HEK293 (cell line): ENCODE data around the gene C1QL1.

ENCODE experiments used
- CTCF ChIA-PET: fragments of 350-600 bp; formaldehyde crosslinking; extraction: SDS; loops from one replicate; lab custom pipeline; 2021; ENCODE audit warnings: antibody characterized with exemption; lab: Yijun Ruan, JAX
- POLR2A ChIA-PET: fragments of 300-600 bp; formaldehyde crosslinking; extraction: SDS; loops from one replicate; lab custom pipeline; 2020; ENCODE audit warnings: antibody characterized with exemption, inconsistent platforms; lab: Yijun Ruan, JAX
- H3K27ac ChIP-seq: fragments of 200-500 bp; sonication (Bioruptor generic); 2 replicates; pipeline ENCODE4 v1.5.1; 2014; ENCODE audit warnings: low read depth, low read length, control low read depth, inconsistent platforms; ENCODE audit errors: extremely low read depth
- H3K36me3 ChIP-seq, 2 experiments: fragments of 200-500 bp in 1 of 2; sonication (Bioruptor generic) in 1 of 2; 1 replicate in 1 of 2; 2 replicates in 1 of 2; pipeline ENCODE4 v1.5.1; 2014 to 2017; ENCODE audit warnings: inconsistent platforms in 2 of 2, low read length in 2 of 2; ENCODE audit not compliant: control insufficient read depth in 2 of 2, insufficient read depth in 1 of 2
- H3K4me1 ChIP-seq: fragments of 200-500 bp; sonication (Bioruptor generic); 2 replicates; pipeline ENCODE4 v1.5.1; 2014; ENCODE audit warnings: mild to moderate bottlenecking, low read length, inconsistent platforms; ENCODE audit not compliant: control insufficient read depth, insufficient read depth
- H3K4me3 ChIP-seq: 2 replicates; pipeline ENCODE4 v1.5.1; 2011; ENCODE audit warnings: low read depth, mild to moderate bottlenecking, control low read depth, low read length, moderate library complexity
- H3K9me3 ChIP-seq: fragments of 200-500 bp; sonication (Bioruptor generic); 2 replicates; pipeline ENCODE4 v1.5.1; 2014; ENCODE audit warnings: low read depth, low read length, inconsistent platforms; ENCODE audit not compliant: control insufficient read depth, insufficient read depth
- BCL11B ChIP-seq: fragments of 450-650 bp; formaldehyde crosslinking; IDR thresholded peaks from 2 replicates; pipeline ENCODE4 v1.5.1; 2016; ENCODE audit warnings: low read depth, missing biosample characterization, missing genetic modification characterization
- EGR2 ChIP-seq: fragments of 450-650 bp; formaldehyde crosslinking; IDR thresholded peaks from 2 replicates; pipeline ENCODE4 v1.5.1; 2016; ENCODE audit warnings: low read depth, missing biosample characterization, missing genetic modification characterization
- ELK4 ChIP-seq: IDR thresholded peaks from 2 replicates; pipeline ENCODE4 v1.6.1; 2011; ENCODE audit warnings: mild to moderate bottlenecking, low read depth, low read length, borderline replicate concordance
- GLI2 ChIP-seq: fragments of 450-650 bp; formaldehyde crosslinking; IDR thresholded peaks from 2 replicates; pipeline ENCODE4; 2017; ENCODE audit warnings: missing biosample characterization, missing genetic modification characterization, low read depth, borderline replicate concordance
- HOXC10 ChIP-seq: sonication (generic); formaldehyde crosslinking; IDR thresholded peaks from 2 replicates; pipeline ENCODE4 v1.8.1; 2023; ENCODE audit warnings: mild to moderate bottlenecking, missing genetic modification reagents
- KLF9 ChIP-seq: fragments of 450-650 bp; formaldehyde crosslinking; IDR thresholded peaks from 2 replicates; pipeline ENCODE4 v1.5.1; 2016; ENCODE audit warnings: missing biosample characterization, missing genetic modification characterization, low read depth
- PATZ1 ChIP-seq: fragments of 450-650 bp; formaldehyde crosslinking; IDR thresholded peaks from 2 replicates; pipeline ENCODE4 v1.5.1; 2016; ENCODE audit warnings: missing biosample characterization, missing genetic modification characterization
- SALL2 ChIP-seq: fragments of 450-650 bp; formaldehyde crosslinking; IDR thresholded peaks from 2 replicates; pipeline ENCODE4 v1.5.0; 2017; ENCODE audit warnings: missing biosample characterization, mild to moderate bottlenecking, missing genetic modification characterization, borderline replicate concordance
- ZBTB20 ChIP-seq: fragments of 450-650 bp; formaldehyde crosslinking; IDR thresholded peaks from 2 replicates; pipeline ENCODE4 v1.5.1; 2016; ENCODE audit warnings: missing biosample characterization, missing genetic modification characterization
- ZNF146 ChIP-seq: fragments of 450-650 bp; formaldehyde crosslinking; IDR thresholded peaks from 2 replicates; pipeline ENCODE4 v1.5.1; 2016; ENCODE audit warnings: missing biosample characterization, missing genetic modification characterization
- ZNF148 ChIP-seq: fragments of 450-650 bp; formaldehyde crosslinking; IDR thresholded peaks from 2 replicates; pipeline ENCODE4 v1.5.0; 2017; ENCODE audit warnings: missing biosample characterization, missing genetic modification characterization, borderline replicate concordance
- ZNF157 ChIP-seq: fragments of 450-650 bp; formaldehyde crosslinking; IDR thresholded peaks from 2 replicates; pipeline ENCODE4 v1.5.1; 2016; ENCODE audit warnings: missing biosample characterization, missing genetic modification characterization
- ZNF174 ChIP-seq: fragments of 450-650 bp; formaldehyde crosslinking; IDR thresholded peaks from 2 replicates; pipeline ENCODE4 v1.5.0; 2017; ENCODE audit warnings: missing biosample characterization, mild to moderate bottlenecking, missing genetic modification characterization
- ZNF175 ChIP-seq: fragments of 450-650 bp; formaldehyde crosslinking; IDR thresholded peaks from 2 replicates; pipeline ENCODE4 v1.5.1; 2016; ENCODE audit warnings: missing biosample characterization, missing genetic modification characterization
- ZNF292 ChIP-seq: fragments of 450-650 bp; formaldehyde crosslinking; IDR thresholded peaks from 2 replicates; pipeline ENCODE4 v1.5.1; 2016; ENCODE audit warnings: low read depth, missing biosample characterization, missing genetic modification characterization, borderline replicate concordance
- ZNF311 ChIP-seq: fragments of 450-650 bp; formaldehyde crosslinking; IDR thresholded peaks from 2 replicates; pipeline ENCODE4 v1.5.1; 2017; ENCODE audit warnings: missing biosample characterization, missing genetic modification characterization, borderline replicate concordance
- ZNF341 ChIP-seq: fragments of 450-650 bp; formaldehyde crosslinking; IDR thresholded peaks from 2 replicates; pipeline ENCODE4; 2016; ENCODE audit warnings: low read depth, missing biosample characterization, missing genetic modification characterization
- ZNF391 ChIP-seq: fragments of 450-650 bp; formaldehyde crosslinking; IDR thresholded peaks from 2 replicates; pipeline ENCODE4 v1.5.1; 2016; ENCODE audit warnings: low read depth, missing biosample characterization, missing genetic modification characterization, borderline replicate concordance
- ZNF629 ChIP-seq: fragments of 450-650 bp; formaldehyde crosslinking; IDR thresholded peaks from 2 replicates; pipeline ENCODE4 v1.5.1; 2017; ENCODE audit warnings: missing biosample characterization, missing genetic modification characterization
- ZNF658 ChIP-seq: fragments of 450-650 bp; formaldehyde crosslinking; IDR thresholded peaks from 2 replicates; pipeline ENCODE4; 2016; ENCODE audit warnings: missing biosample characterization, missing genetic modification characterization
- ZNF664 ChIP-seq: fragments of 450-650 bp; formaldehyde crosslinking; IDR thresholded peaks from 2 replicates; pipeline ENCODE4 v1.5.1; 2016; ENCODE audit warnings: missing biosample characterization, missing genetic modification characterization
- TF ChIP-seq, protein P1 (sequence below): fragments of 450-650 bp; formaldehyde crosslinking; IDR thresholded peaks from 2 replicates; pipeline ENCODE4 v1.5.1; 2017; ENCODE audit warnings: missing biosample characterization, missing genetic modification characterization

C1QL1 gene

DNA sequence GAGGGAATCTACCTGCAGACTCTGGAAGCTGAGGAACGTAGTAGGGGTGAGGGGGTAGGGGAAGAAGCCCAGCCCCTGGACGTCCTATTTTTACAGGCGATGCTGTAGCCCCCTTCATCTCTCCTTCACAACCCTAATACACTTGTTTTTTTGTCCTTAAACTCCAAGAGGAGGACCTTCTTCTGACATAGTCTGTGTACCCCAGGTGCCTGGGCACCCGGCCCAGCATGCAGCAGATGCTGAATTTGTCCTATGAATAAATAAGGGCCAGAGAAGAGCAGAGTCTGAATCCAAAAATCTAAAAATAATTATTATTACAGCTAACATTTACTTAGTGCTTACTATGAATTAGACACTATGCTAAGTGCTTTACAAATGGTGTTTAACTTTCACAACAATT lies 25.6 kb downstream of the C1QL1 start:
- TF ChIP-seq, protein P1, sequence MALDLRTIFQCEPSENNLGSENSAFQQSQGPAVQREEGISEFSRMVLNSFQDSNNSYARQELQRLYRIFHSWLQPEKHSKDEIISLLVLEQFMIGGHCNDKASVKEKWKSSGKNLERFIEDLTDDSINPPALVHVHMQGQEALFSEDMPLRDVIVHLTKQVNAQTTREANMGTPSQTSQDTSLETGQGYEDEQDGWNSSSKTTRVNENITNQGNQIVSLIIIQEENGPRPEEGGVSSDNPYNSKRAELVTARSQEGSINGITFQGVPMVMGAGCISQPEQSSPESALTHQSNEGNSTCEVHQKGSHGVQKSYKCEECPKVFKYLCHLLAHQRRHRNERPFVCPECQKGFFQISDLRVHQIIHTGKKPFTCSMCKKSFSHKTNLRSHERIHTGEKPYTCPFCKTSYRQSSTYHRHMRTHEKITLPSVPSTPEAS (tag by site-specific recombination): no peak
- no peak for TF ChIP-seq ZNF146 (tag by site-specific recombination)
- CTCF ChIA-PET: interaction anchor here (0.6 to 8.1 kb wide), 4 partner anchors 12 to 78 kb away, joined by 3 to 39 read pairs (median 19); no protein-coding TSS in a partner anchor
- Histone ChIP-seq H3K9me3 (no peaks in the 10 kb centered on the region), H3K4me1 (peaks cover 4% of the 10 kb centered on the region; the same call in 1 of the 2 replicates), H3K4me3 (no peak overlapping the region), H3K36me3 (peaks cover 44 to 63% of the 10 kb centered on the region in 2 experiments), H3K27ac (peak overlapping the region; percentile 43)
- POLR2A ChIA-PET: interaction anchor here (0.7 to 1.4 kb wide), 2 partner anchors 16 to 167 kb away, joined by 3 to 4 read pairs; no protein-coding TSS in a partner anchor

- H3K4me3 ChIP-seq: no peak overlapping the region
- ChIA-PET CTCF (interaction anchor here (0.6 to 8.1 kb wide), 4 partner anchors 12 to 79 kb away, joined by 3 to 39 read pairs (median 19); no protein-coding TSS in a partner anchor), POLR2A (interaction anchor here (0.7 to 1.4 kb wide), 2 partner anchors 16 to 166 kb away, joined by 3 to 4 read pairs; no protein-coding TSS in a partner anchor)
- peaks cover 46 to 68% of the 10 kb centered on the region in 2 experiments for H3K36me3 ChIP-seq
- peaks cover 4% of the 10 kb centered on the region; the same call in 1 of the 2 replicates for H3K4me1 ChIP-seq
- no peaks in the 10 kb centered on the region for H3K9me3 ChIP-seq
- TF ChIP-seq ZNF341 (tag by site-specific recombination): 0 out of 2 replicates have a peak, but pooled peaks have one; percentile 17
- no peak for TF ChIP-seq ZNF175 (tag by site-specific recombination)
- no peak for TF ChIP-seq ZNF292 (tag by site-specific recombination)
- H3K27ac ChIP-seq: peak overlapping the region; percentile 43
These were observed 26.3 kb downstream of the C1QL1 start for GRCh38 chr17:44941712-44942331.

- no peaks in the 10 kb centered on the region for H3K9me3 ChIP-seq
- CTCF ChIA-PET: interaction anchor here (0.7 to 8.1 kb wide), 6 partner anchors 20 to 194 kb away, joined by 3 to 39 read pairs (median 4); no protein-coding TSS in a partner anchor
- peaks cover 53 to 65% of the 10 kb centered on the region in 2 experiments for H3K36me3 ChIP-seq
- no peak overlapping the region for H3K27ac ChIP-seq
- POLR2A ChIA-PET: interaction anchor here (0.5 to 2.0 kb wide), 3 partner anchors 9 to 125 kb away, joined by 3 to 5 read pairs (median 5); partner anchors contain the start of gene C1QL1
- H3K4me3 ChIP-seq: no peak overlapping the region
- H3K4me1 ChIP-seq: peaks cover 4% of the 10 kb centered on the region; the same call in 1 of the 2 replicates
- TF ChIP-seq HOXC10 (no peak), ZNF664 (tag by site-specific recombination) (no peak), EGR2 (tag by site-specific recombination) (no peak), ZNF311 (no peak), GLI2 (tag by site-specific recombination) (no peak), ZNF174 (tag by site-specific recombination) (no peak), ZNF157 (tag by site-specific recombination) (no peak), ZBTB20 (tag by site-specific recombination) (no peak), SALL2 (tag by site-specific recombination) (no peak), ZNF391 (no peak), ZNF148 (tag by site-specific recombination) (no peak), BCL11B (tag by site-specific recombination) (no peak), ZNF629 (no peak), ZNF658 (tag by site-specific recombination) (no peak), ELK4 (no peak), KLF9 (tag by site-specific recombination) (no peak), PATZ1 (tag by site-specific recombination) (no peak)
These were observed 27.3 kb downstream of the C1QL1 start for GRCh38 chr17:44940768-44941167.
